Measurements from ENCODE around the gene FLG2.
"Not testable (repeated sequence)": the region's sequence is repeated elsewhere in the genome, so short reads cannot be mapped to it uniquely, and the experiment has no call there.

Gene FLG2

DNA sequence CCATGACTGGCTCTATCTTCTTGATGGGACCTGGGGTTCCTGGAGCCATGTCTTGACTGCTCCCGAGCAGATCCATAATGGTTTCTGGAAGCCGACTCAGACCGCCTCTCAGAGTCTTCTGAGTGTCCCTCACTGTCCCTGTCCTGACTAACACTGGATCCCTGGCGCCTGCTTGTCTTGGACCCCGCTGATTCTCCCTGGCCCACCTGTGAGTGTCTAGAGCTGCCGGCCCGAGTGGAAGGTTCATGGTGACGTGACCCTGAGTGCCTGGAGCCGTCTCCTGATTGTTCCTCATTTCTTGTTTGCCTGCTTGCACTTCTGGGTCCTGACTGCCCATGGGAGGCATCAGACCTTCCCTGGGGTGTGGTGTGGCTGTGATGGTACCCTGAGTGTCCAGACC, 49.9 kb downstream of the FLG2 start:
- no peak for DNase-seq

GRCh38 chr1:152309320-152309901, 50.4 kb downstream of the FLG2 start:
- DNase-seq: not testable (repeated sequence)

DNA sequence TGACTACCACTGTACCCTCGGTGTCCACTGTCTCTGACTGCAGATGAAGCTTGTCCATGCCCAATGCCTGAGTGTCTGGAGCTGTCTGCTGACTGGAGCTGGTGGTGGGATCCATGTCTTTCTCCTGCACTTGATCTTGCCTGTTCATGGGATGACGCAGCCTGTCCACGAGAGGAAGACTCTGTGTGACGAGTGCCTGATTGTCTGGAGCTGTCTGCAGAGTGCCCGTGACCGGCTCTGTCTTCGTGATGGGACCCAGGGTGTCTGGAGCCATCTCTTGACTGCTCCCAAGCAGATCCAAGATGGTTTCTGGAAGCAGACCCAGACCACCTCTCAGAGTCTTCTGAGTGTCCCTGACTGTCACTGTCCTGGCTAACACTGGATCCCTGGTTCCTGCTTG, 51.0 kb downstream of the FLG2 start:
- DNase-seq: not testable (repeated sequence)

- not testable (repeated sequence) for DNase-seq
Observed at GRCh38 chr1:152307970-152308369, 51.8 kb downstream of the FLG2 start.

DNA sequence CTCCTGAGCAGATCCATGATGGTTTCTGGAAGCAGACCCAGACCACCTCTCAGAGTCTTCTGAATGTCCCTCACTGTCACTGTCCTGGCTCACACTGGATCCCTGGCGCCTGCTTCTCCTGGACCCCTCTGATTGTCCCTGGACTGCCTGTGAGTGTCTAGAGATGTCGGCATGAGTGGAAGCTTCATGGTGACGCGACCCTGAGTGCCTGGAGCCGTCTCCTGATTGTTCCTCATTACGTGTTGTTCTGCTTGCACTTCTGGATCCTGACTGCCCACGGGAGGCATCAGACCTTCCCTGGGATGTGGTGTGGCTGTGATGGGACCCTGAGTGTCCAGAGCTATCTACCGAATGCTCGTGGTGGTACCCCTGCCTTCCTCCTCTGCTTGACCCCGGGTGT, 53.7 kb downstream of the FLG2 start:
- DNase-seq: not testable (repeated sequence)

DNA sequence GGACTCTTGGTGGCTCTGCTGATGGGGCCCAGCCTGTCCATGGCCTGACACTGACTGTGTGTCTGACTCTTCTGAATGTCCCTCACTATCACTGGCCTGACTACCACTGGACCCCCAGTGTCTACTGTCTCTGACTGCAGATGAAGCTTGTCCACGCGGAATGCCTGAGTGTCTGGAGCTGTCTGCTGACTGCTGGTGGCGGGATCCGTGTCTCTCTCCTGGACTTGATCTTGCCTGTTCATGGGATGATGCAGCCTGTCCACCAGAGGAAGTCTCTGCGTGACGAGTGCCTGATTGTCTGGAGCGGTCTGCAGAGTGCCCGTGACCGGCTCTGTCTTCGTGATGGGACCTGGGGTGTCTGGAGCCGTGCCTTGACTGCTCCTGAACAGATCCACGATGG, 55.0 kb downstream of the FLG2 start:
- not testable (repeated sequence) for DNase-seq

DNA sequence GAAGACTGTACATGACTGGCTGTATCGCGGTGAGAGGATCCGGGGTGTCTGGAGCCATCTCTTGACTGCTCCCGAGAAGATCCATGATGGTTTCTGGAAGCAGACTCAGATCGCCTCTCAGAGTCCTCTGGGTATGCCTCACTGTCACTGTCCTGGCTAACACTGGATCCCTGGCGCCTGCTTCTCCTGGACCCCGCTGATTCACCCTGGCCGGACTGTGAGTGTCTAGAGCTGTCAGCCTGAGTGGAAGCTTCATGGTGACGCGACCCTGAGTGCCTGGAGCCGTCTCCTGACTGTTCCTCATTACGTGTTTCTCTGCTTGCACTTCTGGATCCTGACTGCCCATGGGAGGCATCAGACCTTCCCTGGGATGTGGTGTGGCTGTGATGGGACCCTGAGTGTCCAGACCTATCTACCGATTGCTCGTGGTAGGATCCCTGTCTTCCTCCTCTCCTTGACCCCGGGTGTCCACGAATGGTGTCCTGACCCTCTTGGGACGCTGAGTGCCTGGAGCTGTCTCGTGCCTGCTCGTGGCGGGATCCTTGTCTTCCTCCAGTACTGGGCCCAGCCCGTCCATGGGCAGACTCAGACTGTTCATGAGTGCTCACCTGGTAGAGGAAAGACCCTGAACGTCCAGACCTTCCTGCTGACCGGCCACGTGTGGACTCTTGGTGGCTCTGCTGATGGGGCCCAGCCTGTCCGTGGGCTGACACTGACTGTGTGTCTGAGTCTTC, 56.5 kb downstream of the FLG2 start:
- not testable (repeated sequence) for DNase-seq
